PFSK-1 (cell line): ENCODE data around the gene SLC6A17.

Source experiments
- FOXP2 ChIP-seq: optimal IDR thresholded peaks from 2 replicates; pipeline ENCODE3; 2011; ENCODE audit warnings: borderline replicate concordance, control low read depth, inconsistent platforms; ENCODE audit not compliant: insufficient read depth; ENCODE audit errors: extremely low read length, extremely low read depth
- POLR2AphosphoS5 ChIP-seq: IDR thresholded peaks from 2 replicates; pipeline ENCODE4 v1.6.1; 2012; ENCODE audit warnings: low read depth, mild to moderate bottlenecking, control low read depth, low read length, moderate library complexity
- SIN3A ChIP-seq: IDR thresholded peaks from 2 replicates; pipeline ENCODE4 v1.6.1; 2012; ENCODE audit warnings: mild to moderate bottlenecking, low read length, moderate library complexity, borderline replicate concordance; ENCODE audit not compliant: insufficient read depth
- TAF1 ChIP-seq: IDR thresholded peaks from 2 replicates; pipeline ENCODE4 v1.6.1; 2012; ENCODE audit warnings: low read length, control low read depth, borderline replicate concordance; ENCODE audit not compliant: insufficient read depth
- TF ChIP-seq, protein P1 (sequence below), 2 experiments: IDR thresholded peaks; 2 replicates each; pipeline versions ENCODE4 v1.6.1 to v1.8.0; 2011 to 2012; ENCODE audit warnings: low read depth in 2 of 2, low read length in 2 of 2, control low read depth in 1 of 2, inconsistent platforms in 1 of 2, mild to moderate bottlenecking in 1 of 2, moderate library complexity in 1 of 2; ENCODE audit not compliant: insufficient read depth in 1 of 2

Gene SLC6A17

DNA sequence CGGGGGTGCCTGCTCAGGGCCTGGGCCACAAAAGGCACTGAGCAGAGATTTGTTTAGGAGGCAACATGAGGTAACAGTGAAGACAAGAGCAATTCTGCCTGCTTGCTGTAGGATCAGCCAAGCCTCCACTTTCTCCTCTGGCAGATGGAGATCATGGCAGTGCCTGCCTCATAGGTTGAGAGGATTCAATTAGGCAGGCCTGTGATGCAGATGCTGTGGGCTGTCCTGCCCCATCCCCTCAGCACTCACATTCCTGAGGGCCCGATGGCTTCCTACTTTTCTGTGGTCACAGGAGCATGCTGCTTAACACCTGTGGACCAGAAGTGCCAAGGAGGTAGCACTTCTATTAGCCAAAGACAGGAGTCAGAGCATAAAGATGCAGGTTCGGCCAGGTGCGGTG lies 39.2 kb upstream of the SLC6A17 start:
- TF ChIP-seq POLR2AphosphoS5 (no peak), TAF1 (no peak), SIN3A (no peak), FOXP2 (no peak)
- TF ChIP-seq, protein P1, sequence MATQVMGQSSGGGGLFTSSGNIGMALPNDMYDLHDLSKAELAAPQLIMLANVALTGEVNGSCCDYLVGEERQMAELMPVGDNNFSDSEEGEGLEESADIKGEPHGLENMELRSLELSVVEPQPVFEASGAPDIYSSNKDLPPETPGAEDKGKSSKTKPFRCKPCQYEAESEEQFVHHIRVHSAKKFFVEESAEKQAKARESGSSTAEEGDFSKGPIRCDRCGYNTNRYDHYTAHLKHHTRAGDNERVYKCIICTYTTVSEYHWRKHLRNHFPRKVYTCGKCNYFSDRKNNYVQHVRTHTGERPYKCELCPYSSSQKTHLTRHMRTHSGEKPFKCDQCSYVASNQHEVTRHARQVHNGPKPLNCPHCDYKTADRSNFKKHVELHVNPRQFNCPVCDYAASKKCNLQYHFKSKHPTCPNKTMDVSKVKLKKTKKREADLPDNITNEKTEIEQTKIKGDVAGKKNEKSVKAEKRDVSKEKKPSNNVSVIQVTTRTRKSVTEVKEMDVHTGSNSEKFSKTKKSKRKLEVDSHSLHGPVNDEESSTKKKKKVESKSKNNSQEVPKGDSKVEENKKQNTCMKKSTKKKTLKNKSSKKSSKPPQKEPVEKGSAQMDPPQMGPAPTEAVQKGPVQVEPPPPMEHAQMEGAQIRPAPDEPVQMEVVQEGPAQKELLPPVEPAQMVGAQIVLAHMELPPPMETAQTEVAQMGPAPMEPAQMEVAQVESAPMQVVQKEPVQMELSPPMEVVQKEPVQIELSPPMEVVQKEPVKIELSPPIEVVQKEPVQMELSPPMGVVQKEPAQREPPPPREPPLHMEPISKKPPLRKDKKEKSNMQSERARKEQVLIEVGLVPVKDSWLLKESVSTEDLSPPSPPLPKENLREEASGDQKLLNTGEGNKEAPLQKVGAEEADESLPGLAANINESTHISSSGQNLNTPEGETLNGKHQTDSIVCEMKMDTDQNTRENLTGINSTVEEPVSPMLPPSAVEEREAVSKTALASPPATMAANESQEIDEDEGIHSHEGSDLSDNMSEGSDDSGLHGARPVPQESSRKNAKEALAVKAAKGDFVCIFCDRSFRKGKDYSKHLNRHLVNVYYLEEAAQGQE (IDR thresholded peaks at IDR 0.05; ENCODE audit: insufficient read depth in 1 of 2, low read depth in 2 of 2, low read length in 2 of 2) = no peak

DNA sequence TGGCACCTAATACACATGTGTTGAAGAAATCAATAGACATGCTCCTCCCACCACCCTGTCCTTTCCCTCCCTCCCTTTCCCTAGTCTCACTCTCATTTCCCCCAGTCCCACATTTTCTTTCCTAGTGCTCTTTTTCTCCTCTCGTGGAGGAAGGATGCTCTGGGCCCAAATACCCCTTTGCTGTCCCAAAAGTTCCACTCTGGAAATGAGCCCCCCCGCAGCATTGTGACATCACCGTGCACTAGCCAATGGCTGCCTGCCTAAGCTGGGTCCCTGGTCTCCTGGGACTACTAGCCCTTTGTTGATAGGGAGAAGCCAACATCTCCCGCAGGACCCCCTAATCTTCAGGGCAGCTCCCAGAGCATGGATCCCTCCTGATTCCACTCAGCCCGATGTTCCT lies 38.2 kb upstream of the SLC6A17 start, which contains the start of gene UBL4B:
TSS of gene UBL4B (plus strand) at position 301 of the 400 bp plus-strand sequence. CDS start at position 393, 92 bp downstream.
- TF ChIP-seq, protein P1 (IDR thresholded peaks at IDR 0.05; ENCODE audit: insufficient read depth in 1 of 2, low read depth in 2 of 2, low read length in 2 of 2) = no peak
- TF ChIP-seq SIN3A = no peak
- TF ChIP-seq FOXP2 = no peak
- no peak for TF ChIP-seq POLR2AphosphoS5
- no peak for TF ChIP-seq TAF1

DNA sequence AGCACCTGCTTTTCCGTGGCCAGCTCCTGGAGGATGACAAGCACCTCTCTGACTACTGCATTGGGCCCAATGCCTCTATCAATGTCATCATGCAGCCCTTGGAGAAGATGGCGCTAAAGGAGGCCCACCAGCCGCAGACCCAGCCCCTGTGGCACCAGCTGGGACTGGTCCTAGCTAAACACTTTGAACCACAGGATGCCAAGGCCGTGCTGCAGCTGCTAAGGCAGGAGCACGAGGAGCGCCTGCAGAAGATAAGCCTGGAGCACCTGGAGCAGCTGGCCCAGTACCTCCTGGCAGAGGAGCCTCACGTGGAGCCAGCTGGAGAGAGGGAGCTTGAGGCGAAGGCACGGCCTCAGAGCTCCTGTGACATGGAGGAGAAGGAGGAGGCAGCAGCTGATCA lies 37.6 kb upstream of the SLC6A17 start:
- TF ChIP-seq POLR2AphosphoS5 = no peak
- TF ChIP-seq FOXP2 = no peak
- TF ChIP-seq SIN3A = no peak
- no peak for TF ChIP-seq TAF1
- TF ChIP-seq, protein P1 (IDR thresholded peaks at IDR 0.05; ENCODE audit: insufficient read depth in 1 of 2, low read depth in 2 of 2, low read length in 2 of 2) = no peak

- TF ChIP-seq POLR2AphosphoS5 (no peak), TAF1 (no peak), FOXP2 (no peak), SIN3A (no peak)
- TF ChIP-seq, protein P1 (IDR thresholded peaks at IDR 0.05; ENCODE audit: insufficient read depth in 1 of 2, low read depth in 2 of 2, low read length in 2 of 2) = no peak
These were observed 36.7 kb upstream of the SLC6A17 start for GRCh38 chr1:110113551-110113950.

DNA sequence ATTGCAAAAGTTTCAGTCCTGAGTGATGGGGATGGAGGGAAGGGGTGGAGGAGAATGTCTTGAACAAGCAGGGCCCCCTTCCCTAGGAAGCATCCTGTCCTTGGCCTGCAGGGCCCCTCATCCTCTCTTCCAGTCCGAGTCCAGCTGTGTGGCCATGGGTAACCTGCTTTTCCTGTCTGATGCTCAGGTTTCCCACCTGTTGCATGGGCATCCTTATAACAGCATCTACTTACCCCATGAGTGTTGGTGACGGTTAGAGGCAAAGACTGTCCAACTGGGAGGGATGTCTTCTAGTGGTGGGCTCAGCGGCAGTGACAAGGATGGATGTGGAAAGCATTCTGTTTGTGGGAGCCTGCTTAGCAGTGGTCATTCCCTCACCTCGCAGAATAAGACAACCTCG lies 36.1 kb upstream of the SLC6A17 start:
- TF ChIP-seq SIN3A (no peak), TAF1 (no peak), POLR2AphosphoS5 (no peak), FOXP2 (no peak)
- TF ChIP-seq, protein P1 (IDR thresholded peaks at IDR 0.05; ENCODE audit: insufficient read depth in 1 of 2, low read depth in 2 of 2, low read length in 2 of 2) = no peak
